HUES6 (cell line): ENCODE data around the gene OR5B21.

Source experiments
- H3K27ac ChIP-seq: 2 replicates; pipeline ENCODE4 v1.7.0; 2013; ENCODE audit warnings: low read depth, mild to moderate bottlenecking, low read length, inconsistent platforms
- H3K27me3 ChIP-seq: 2 replicates; pipeline ENCODE4 v1.6.1; 2013; ENCODE audit warnings: low read length; ENCODE audit not compliant: control insufficient read depth, insufficient read depth
- H3K36me3 ChIP-seq: 2 replicates; pipeline ENCODE4 v1.6.1; 2013; ENCODE audit warnings: low read length; ENCODE audit not compliant: control insufficient read depth, insufficient read depth
- H3K4me1 ChIP-seq: 2 replicates; pipeline ENCODE4 v1.6.1; 2013; ENCODE audit warnings: low read length; ENCODE audit not compliant: control insufficient read depth, insufficient read depth
- H3K4me3 ChIP-seq: 2 replicates; pipeline ENCODE4 v1.5.1; 2013; ENCODE audit warnings: low read depth, low read length
- H3K9ac ChIP-seq: one replicate; pipeline ENCODE4 v1.6.1; 2013; ENCODE audit warnings: mild to moderate bottlenecking, low read length
- H3K9me3 ChIP-seq: 2 replicates; pipeline ENCODE4 v1.6.1; 2013; ENCODE audit warnings: low read depth, low read length; ENCODE audit not compliant: control insufficient read depth, insufficient read depth

Gene OR5B21

DNA sequence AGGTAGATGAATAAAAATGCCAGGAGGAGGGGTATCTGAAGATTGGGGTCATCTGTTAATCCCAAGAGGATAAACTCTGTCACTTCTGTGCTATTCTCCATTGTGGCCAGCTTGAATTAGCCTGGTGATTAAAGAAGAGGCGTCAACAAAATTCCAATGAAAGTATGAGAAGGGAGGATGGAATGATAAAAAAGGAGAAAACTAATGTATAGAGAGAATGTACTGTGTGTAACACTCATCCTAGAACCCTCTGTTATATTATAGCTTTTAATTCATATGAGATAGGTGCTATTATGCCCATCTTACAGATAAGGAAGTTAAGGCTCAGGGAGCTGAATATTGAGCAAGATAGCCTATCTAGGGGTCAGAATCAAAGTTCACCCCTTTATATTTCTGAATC lies at the start of gene OR5B21:
OR5B21 (minus strand) TSS at position 101 of the 400 bp plus-strand sequence; CDS start at position 101, 0 bp downstream.
- no peak within 1 kb of the TSS for H3K4me3 ChIP-seq
- peaks cover 4% of the 10 kb centered on the region; the same call in 1 of the 2 replicates for H3K4me1 ChIP-seq
- H3K27me3 ChIP-seq: no peaks in the 10 kb centered on the region; the same call in 1 of the 2 replicates
- H3K36me3 ChIP-seq: no peaks in the 10 kb centered on the region
- H3K9me3 ChIP-seq: no peaks in the 10 kb centered on the region
- no peak within 1 kb of the TSS for H3K27ac ChIP-seq
- no peak within 1 kb of the TSS for H3K9ac ChIP-seq

DNA sequence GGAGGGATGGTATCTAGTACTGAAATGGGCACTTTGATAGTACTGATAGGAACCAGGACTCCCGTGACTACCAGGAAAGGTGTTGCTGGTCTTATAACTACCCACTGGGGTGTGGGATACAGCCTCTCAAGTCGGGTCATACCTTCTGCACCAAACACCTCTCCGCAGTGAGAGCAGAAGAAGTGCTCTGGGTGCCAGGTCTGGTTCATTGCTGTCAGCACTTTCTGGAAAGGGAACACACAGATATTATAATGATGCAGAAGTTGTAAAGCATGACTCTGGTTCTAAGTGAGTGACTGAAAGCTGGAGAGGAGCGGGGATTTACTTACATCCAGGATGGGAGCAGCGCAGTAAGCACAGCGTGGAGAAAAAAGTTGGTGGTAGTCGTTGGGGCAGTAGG lies 41.7 kb upstream of the OR5B21 start:
- Histone ChIP-seq H3K27ac (no peak overlapping the region), H3K4me1 (no peaks in the 10 kb centered on the region), H3K36me3 (no peaks in the 10 kb centered on the region), H3K9me3 (no peaks in the 10 kb centered on the region), H3K27me3 (no peaks in the 10 kb centered on the region), H3K4me3 (no peak overlapping the region), H3K9ac (no peak overlapping the region)

DNA sequence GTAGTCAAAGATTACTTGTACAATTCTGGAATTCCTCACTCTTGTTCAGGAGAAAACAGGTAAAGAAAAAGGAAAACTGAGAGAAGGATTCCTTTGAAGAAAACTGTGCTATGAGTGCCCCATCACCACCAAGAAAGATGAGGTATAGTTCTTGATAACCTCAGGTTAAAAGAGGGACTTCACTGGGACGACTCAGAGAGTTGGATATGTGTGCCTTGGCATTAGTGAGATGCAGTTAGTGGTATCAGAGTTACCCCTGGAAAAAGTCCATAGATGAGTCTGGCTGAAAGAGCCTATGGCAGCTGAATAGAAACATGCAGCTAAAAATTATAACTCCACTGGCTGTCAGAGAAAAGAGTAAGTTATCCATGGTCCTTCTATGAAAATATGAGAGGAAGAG lies 38.9 kb upstream of the OR5B21 start:
- Histone ChIP-seq H3K36me3 (no peaks in the 10 kb centered on the region), H3K27me3 (no peaks in the 10 kb centered on the region), H3K4me1 (no peaks in the 10 kb centered on the region), H3K27ac (no peak overlapping the region), H3K9ac (no peak overlapping the region), H3K9me3 (no peaks in the 10 kb centered on the region), H3K4me3 (no peak overlapping the region)

DNA sequence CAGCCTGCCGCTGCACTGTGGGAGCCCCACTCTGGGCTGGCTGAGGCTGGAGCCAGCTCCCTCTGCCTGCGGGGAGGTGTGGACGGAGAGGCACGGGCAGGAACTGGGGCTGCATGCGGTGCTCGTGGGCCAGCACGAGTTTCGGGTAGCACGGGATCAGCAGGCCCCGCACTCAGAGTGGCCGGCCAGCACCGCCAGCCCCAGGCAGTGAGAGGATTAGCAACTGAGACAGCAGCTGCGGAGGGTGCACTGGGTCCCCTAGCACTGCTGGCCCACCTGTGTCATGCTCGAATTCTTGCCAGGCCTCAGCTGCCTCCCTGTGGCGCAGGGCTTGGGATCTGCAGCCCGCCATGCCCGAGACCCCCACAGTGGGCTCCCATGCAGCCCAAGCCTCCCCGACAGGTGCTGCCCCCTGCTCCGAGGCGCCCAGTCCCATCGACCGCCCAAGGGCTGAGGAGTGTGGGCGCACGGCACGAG lies 24.0 kb upstream of the OR5B21 start:
- H3K9ac ChIP-seq: no peak overlapping the region
- H3K4me3 ChIP-seq: no peak overlapping the region
- no peaks in the 10 kb centered on the region for H3K36me3 ChIP-seq
- peaks cover 10% of the 10 kb centered on the region; the same call in 1 of the 2 replicates for H3K9me3 ChIP-seq
- H3K27ac ChIP-seq: no peak overlapping the region
- H3K27me3 ChIP-seq: no peaks in the 10 kb centered on the region
- no peaks in the 10 kb centered on the region for H3K4me1 ChIP-seq

DNA sequence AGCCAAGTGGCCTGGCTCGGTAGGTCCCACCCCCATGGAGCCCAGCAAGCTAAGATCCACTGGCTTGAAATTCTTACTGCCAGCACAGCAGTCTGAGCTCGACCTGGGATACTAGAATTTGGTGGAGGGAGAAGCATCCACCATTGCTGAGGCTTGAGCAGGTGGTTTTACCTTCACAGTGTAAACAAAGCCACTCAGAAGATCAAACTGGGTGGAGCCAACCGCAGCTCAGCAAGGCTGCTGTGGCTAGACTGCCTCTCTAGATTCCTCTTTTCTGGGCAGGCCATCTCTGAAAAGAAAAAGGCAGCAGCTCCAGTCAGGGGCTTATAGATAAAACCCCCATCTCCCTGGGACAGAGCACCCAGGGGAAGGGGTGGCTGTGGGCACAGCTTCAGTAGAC lies 22.3 kb upstream of the OR5B21 start:
- Histone ChIP-seq H3K27ac (no peak overlapping the region), H3K4me1 (no peaks in the 10 kb centered on the region)

DNA sequence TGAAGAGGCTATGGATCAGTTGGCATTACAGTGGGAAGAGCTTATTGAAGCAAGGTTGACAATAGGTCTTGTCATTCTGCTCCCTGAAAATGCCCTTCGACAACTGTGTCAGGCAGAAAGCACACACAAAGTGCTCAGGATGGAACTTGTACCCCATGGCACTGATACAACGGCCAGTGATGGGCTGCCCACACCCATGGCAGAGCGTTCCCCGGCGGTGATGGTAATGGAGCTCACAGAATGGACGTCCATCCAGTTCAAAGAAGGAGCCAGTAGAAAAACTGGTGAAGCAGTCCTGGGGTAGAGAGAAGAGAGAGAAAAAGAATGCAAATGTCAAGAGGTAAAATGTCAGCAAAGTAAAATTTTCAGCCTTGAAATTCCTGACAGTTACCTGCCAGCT lies 19.5 kb upstream of the OR5B21 start:
- peaks cover 6% of the 10 kb centered on the region for H3K4me1 ChIP-seq
- H3K27ac ChIP-seq: no peak overlapping the region
- peaks cover 10% of the 10 kb centered on the region; the same call in 1 of the 2 replicates for H3K9me3 ChIP-seq
- no peaks in the 10 kb centered on the region for H3K36me3 ChIP-seq
- H3K27me3 ChIP-seq: no peaks in the 10 kb centered on the region
- H3K4me3 ChIP-seq: no peak overlapping the region
- no peak overlapping the region for H3K9ac ChIP-seq

More for the DNA sequence above, 22.3 kb upstream of the OR5B21 start:
- peaks cover 10% of the 10 kb centered on the region; the same call in 1 of the 2 replicates for H3K9me3 ChIP-seq
- H3K9ac ChIP-seq: no peak overlapping the region
- no peak overlapping the region for H3K4me3 ChIP-seq
- no peaks in the 10 kb centered on the region for H3K27me3 ChIP-seq
- H3K36me3 ChIP-seq: no peaks in the 10 kb centered on the region

DNA sequence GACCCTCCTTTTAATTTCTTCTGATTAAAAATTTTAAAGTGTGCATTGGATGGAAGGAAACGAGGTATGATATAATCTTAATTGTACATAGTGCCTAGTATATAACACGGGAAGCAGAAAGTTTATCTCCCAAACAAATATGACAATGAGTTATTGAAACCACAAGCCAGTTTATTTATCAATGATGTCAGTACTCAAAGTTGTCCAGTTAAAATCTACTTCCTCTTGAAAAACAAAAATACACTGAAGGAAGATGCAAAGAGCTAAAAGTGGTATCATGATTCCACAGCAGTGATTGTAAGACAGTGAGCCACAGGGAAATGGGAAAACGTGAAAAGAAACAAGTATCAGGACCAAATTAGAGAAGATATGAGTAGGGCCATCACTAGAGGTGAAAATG lies 18.8 kb upstream of the OR5B21 start:
- peaks cover 6% of the 10 kb centered on the region for H3K4me1 ChIP-seq
- H3K36me3 ChIP-seq: no peaks in the 10 kb centered on the region
- H3K4me3 ChIP-seq: no peak overlapping the region
- peaks cover 5% of the 10 kb centered on the region; the same call in 1 of the 2 replicates for H3K9me3 ChIP-seq
- no peak overlapping the region for H3K9ac ChIP-seq
- H3K27me3 ChIP-seq: no peaks in the 10 kb centered on the region
- no peak overlapping the region for H3K27ac ChIP-seq

DNA sequence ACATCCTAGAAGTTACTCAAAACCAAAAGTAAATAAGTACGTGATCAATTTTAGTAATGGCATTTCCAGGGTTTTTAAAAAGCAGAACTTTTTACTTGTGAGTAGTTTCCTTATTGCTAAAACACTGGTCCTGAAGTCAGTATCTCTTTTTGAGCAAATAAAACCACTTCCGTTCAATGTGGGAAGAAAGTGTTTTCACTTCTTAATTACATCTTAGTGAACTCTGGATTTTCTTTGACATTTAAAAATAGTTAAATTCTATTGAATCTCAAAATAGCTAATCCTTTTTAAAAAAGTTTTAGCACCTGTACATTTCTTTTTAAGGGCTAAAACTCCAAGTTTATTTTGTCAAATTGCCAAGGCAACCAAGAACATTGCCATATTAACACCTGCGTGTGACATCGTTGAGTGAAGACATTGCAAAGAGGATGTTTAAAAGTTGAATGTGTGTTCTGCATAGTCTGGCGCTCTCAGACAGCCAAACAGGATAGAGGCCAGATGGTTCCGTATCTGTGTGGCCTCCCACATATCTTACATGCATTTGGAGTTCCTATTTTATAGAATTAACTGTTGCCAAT lies 17.2 kb upstream of the OR5B21 start:
- no peak overlapping the region for H3K4me3 ChIP-seq
- H3K27me3 ChIP-seq: no peaks in the 10 kb centered on the region
- peaks cover 6% of the 10 kb centered on the region for H3K4me1 ChIP-seq
- H3K36me3 ChIP-seq: no peaks in the 10 kb centered on the region
- no peaks in the 10 kb centered on the region for H3K9me3 ChIP-seq
- H3K27ac ChIP-seq: no peak overlapping the region
- no peak overlapping the region for H3K9ac ChIP-seq

DNA sequence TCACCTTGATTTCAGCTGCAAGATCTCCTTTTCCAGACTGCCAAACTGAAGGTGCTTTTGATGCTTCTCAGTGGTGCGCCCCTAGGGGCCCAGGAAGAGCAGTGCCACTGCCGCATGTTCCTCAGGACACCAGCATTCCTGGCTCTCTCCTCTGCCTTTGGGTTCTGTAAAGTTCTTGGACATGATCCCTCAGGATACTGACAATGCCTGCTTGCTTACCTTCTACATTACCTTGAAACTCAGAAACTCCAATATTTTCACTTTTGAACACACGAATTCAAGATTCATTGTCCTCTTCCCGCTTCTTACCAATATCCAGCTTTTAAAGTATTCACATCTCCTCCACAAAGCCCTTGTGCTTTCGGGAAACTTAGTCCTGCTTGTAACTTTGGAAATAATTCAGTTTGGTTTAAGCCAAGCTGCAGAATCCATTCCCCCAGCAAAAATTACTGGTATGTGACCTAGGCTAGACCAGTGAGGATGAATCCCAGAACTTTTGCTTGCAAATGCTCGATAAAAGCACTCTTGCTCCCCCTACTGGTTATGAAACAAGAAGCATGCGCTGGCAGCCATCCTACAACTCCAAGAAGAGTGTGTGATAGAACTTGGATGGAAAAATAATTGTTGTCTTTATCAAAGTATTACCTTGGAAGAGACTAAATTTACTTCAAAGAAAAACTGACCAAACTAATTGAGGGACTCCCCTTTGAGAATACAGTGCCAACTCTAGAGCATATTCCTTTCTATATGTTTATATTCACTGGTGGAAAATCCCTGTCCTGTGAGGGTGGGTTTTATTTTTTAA lies 16.5 kb upstream of the OR5B21 start:
- Histone ChIP-seq H3K4me1 (peaks cover 6% of the 10 kb centered on the region), H3K9ac (no peak overlapping the region), H3K36me3 (no peaks in the 10 kb centered on the region), H3K4me3 (peak overlapping the region; percentile 42), H3K27ac (no peak overlapping the region), H3K9me3 (no peaks in the 10 kb centered on the region), H3K27me3 (no peaks in the 10 kb centered on the region)

DNA sequence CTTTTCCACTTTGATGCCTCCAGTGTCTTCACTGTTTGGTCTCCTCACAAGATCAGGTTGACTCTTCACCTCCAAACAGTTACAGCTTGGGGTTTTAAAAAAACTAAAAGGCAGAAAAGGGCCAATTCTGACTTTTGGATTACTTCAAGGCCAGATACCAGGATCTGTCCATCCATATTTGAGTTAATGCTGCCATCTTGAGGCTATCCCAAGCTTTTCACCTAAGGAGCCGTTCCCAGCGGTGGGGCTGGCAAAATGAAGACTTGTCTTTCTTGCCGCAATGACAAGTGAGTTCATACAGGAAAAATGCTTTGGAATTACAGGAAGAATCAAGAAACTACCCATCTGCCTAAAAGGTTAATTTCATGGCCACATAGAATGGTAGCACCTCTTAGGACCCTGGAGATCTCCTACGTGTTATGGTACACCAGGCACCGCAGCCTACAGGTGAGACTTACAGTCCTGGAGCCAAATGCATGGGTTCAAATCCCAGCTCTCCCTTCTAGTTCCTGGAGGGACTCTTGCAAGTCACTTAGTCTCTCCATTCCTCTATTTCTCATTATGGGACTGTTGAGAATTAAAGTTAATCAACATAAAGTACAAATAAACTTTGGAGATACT lies 6.0 kb upstream of the OR5B21 start:
- Histone ChIP-seq H3K9ac (no peak overlapping the region), H3K9me3 (no peaks in the 10 kb centered on the region), H3K36me3 (no peaks in the 10 kb centered on the region), H3K27me3 (no peaks in the 10 kb centered on the region), H3K27ac (no peak overlapping the region), H3K4me1 (peaks cover 5% of the 10 kb centered on the region; the same call in 1 of the 2 replicates), H3K4me3 (no peak overlapping the region)

DNA sequence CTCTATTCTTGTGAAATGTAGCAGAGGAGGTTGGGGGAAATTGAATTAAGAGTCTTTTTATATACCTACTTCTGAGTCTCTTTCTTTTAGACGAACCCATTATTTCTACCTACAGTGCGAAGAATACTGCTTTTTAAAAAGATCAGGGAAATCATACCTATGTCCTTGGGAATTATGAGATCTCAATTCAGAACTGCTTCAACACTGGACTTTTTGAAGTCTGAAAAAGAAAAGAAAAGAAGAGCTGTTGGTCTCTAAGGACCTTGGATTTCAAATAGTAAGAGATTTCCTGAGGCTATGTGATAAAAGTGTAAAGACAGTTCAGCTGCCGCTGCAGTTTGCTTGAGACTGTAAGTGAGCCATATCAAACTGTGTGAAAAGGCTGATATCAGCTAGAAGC lies 3.7 kb upstream of the OR5B21 start:
- Histone ChIP-seq H3K9me3 (no peaks in the 10 kb centered on the region), H3K9ac (no peak overlapping the region), H3K4me3 (no peak overlapping the region), H3K27me3 (no peaks in the 10 kb centered on the region; the same call in 1 of the 2 replicates), H3K27ac (no peak overlapping the region), H3K4me1 (peaks cover 5% of the 10 kb centered on the region; the same call in 1 of the 2 replicates), H3K36me3 (no peaks in the 10 kb centered on the region)
